Stimulated activated CD4-positive, alpha-beta T cell treated with anti-CD3 and anti-CD28 coated beads, Interleukin-1b, Interleukin-23, amount 100 ng/mL, for 24 hours (primary cell): Measurements from ENCODE around the gene KIAA0753.

ENCODE experiments used
- DNase-seq, 4 experiments: peaks; one replicate each; pipeline ENCODE4 v3.0.0-alpha.2; 2020; ENCODE audit warnings: low read depth in 4 of 4, low spot score in 1 of 4

Gene KIAA0753

DNA sequence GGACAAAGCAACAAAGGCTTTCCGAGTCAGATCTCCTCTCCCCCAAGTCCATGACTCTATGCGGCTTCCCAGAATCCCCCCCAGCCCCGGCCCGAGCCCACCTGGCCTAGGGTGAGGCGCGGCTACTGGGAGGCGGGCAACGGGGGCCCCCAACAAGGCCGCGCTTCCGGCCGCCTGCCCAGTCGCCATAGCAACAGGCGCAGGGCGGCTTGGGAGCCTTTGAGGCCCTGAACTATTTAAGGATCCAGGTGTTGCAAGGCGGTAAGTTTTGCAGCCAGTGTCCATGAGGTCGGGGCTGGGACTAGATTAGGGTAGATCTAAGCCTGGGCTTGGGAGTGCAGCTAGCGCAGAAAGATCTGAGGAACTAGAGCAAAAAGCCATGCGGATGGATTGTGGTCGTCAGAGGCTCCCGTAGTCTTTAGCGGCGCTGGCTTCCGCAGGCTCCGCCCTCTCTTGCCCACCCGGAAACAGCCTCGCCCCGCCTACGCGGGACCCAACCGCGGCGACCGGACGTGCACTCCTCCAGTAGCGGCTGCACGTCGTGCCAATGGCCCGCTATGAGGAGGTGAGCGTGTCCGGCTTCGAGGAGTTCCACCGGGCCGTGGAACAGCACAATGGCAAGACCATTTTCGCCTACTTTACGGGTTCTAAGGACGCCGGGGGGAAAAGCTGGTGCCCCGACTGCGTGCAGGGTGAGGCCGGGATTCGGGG lies at the start of gene KIAA0753, which contains the start of gene TXNDC17:
Gene KIAA0753, minus strand, starts transcription at position 176 of the 711 bp plus-strand sequence. CDS start 5,608 bp downstream, outside the sequence.
Gene TXNDC17, plus strand, starts transcription at position 525 of the 711 bp plus-strand sequence. Its CDS starts 23 bp downstream, at position 548.
- peak; percentile 80 to 92 (median 90) for DNase-seq

DNA sequence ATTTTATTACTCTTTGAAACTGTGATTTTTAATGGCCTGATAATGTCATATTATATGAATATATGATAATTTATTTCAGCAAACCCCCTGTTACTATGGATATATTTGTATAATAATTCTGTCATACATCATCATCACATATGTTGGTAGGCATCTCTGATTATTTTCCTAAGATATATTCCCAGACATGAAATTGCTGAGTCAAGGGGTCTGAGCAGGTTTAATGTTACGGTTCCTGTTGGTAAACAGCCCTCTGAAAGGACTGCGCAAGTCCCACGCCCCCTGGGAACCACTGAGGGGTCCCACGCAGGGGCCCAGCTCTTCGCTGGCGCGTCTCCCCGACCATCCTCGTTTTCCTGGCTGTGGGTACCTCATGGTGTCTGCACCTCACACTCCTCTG lies 48.4 kb upstream of the KIAA0753 start:
- no peak for DNase-seq

DNA sequence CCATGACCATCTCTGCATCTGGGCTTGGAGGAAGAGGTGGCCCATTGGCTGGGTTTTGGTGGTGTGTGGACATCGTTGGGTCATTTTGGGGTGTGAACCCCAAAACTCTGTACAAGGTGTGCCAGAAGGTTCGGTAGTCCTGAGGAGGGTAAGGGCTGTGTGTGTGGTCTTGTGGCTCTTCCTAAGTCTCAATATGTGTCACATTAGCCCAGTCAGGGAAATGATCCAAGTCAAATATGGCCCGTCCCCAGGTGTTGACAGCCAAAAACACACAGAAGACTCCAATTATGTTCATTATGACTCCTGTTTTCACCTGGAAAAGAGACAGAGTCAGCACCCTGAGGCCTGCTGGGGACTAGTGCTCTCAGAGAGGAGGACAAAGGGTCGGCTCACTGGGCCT lies 45.5 kb upstream of the KIAA0753 start:
- DNase-seq, result no peak

DNA sequence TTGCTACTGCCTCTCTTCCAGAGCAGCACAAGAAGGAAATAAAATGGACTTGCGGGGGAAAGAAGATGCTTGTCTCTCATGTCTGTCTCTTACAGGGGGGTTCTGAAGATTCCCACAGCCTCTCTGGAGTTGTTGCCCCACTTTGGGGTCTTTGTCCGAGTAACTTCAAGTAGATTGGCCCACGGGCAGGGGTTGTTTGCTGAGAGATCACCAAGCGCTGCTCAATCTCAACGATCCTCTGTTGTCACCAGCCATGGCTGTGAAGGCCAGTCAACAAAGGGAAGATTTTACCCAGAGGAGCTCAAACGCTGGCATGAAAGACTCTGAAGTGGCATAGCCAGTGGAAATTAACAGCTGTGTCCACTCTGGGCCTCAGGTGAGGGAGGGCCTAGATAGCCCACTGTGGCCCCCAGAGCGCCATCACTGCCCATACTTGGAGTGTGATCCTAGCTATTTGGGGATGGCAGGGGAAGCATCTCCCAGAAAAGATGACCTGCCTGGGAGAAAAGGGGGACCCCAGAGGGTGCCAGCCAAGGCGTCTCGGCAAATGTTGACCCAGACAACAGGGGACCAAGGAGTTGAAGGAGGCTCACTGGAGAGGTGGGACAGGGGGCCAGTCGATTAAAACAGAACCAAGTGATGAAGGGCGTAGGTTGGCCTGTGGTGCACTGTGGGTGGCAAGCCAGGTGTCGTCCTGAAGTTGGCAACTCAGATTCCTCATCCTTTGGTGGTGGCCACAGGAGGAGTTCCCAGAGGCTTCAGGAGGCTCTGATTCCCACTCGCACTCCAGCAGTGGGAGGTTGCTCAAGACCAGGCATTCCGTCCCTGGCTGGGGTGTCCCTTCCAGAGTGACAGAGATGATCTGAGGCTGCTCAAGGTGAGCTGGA lies 44.6 kb upstream of the KIAA0753 start:
- DNase-seq, result no peak

DNA sequence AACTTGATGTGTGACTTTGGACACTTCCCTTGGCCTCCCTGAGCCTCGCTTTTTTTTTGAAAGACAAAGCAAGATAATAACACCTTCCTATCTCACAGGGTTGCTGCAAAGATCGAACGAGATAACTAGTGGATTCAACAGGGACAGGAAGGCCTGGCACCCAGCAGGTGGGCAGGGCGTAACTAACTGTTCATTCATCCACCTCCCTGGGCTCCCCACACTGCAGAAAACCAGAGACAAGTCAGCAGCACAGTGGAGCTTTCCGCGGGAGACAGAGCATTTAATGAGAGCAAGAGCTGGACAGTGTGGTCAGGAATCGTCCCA lies 43.9 kb upstream of the KIAA0753 start:
- DNase-seq, result no peak

DNA sequence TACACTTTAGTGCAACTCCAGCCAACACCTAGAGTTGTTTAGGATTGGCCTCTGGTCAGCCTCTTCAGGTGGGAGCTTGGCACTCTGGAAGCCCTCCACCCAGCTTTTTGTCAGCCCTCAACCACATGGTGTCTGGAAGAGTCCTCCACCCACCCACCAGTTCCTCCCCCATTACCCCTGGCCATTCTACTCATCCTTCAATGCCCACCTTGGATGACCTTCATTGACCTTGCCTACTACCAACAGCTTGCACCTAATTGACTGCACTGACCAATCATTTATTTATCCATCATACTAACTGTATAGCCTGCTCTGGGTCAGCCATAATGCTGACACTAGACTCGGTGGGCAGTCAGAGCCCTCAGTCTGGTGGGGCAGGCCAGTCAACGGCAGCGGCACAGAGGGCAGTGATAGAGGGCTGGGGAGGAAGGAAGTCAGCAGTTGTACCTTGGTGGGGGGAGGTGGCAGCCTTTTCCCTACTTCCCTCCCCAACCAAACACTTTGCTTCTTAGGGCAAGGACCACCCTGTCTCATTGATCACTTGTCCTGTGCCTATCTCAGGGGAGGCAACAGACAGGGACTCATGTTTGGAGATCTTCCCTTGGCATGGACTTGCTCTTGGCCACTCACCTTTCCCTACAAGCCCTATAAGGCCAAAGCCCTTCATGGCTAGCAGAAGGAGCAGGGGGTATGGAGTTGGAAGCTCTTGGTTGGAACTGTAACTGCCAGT lies 43.4 kb upstream of the KIAA0753 start:
- no peak for DNase-seq

DNA sequence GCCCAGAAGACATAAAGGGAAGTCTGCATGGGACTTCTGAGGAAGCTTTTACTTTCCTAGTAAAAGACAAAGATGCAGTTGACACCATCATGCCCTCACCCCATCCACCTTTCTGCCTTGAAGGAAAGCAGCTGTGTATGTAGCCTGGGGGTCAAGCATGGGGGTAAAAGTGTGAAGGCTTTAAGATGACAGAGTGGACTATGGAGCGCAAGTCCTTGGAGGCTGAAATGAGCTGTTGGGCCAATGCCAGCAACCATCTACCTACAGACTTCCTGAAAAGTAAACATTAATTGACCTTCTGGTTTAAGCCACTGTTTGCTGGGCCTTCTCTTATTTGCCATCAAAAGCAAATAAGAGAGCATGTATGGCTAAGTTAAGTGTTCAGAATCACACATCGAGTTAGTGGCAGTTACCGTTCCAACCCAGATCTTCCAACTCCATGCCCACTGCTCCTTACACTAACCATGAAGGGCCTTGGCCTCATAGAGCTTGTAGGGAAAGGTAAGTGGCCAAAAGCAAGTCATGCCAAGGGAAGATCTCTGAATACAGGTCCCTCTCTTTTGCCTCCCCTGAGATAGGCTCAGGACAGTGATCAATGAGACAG lies 42.7 kb upstream of the KIAA0753 start:
- no peak for DNase-seq

DNA sequence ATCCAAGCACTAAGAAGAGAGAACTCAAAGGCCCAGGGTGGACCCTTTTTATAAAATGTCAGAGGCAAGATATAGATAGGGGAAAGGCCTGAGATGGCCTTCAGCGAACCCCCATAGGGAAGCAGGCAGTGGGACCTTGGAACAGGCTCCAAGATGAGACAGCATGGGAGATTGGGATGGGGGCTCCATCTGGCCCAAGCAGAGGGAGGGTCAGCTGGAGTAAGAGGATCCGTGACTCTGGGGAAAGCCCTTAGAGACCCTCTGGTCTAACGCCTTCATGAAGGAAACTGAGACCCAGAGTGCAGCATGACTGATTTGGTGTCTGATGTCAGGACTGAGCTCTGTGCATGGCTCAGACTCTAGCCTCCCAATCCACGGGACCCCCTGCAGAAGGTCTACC lies 41.8 kb upstream of the KIAA0753 start:
- DNase-seq, result no peak

DNA sequence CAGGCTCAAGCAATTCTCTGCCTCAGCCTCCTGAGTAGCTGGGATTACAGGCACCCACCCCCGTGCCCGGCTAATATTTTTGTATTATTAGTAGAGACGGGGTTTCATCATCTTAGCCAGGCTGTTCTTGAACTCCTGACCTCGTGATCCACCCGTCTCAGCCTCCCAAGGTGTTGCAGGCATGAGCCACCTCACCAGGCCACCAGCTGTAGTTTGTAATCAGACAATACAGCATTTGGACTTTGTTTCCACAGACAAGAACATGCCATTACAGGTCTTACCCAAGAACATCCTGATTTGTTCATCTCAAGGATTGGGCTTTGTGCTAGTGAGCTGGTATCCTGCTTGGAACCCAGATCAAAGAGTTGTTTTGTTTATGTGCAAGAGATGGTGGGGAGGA lies 41.2 kb upstream of the KIAA0753 start:
- no peak for DNase-seq

DNA sequence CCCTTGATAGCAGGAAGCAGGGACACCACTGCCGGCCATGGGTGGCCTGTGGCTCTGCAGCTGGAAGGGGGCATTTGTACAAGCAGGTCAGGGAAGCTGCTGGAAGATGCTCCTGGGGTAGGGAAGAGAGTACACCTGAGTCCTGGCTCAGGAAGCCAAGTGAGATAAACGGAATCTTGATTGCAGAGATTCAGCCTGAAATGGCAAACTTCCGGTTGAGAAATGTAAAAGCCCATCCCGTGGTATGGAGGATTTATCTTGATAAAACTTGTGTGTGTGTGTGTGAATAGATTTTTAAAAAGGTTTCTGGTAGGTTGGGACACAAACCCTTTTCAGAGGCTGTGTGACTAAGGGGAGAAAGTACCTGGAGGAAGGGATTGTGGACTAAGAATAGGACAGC lies 40.7 kb upstream of the KIAA0753 start:
- DNase-seq, result no peak

DNA sequence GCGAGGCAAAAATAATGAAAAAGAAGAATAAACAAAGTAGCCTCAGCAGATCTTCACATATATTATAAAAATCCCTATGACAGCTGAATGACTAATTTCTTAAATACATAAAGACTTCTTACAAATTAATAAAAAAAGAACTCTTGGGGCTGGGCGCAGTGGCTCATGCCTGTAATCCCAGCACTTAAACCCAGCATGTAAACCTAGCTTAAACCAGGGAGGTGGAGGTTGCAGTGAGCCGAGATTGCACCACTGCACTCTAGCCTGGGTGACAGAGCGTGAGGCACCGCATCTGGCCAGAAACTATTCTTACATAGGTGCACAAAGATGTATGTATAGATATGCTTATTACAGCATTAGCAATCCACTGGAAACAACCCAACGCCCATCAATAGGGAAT lies 38.7 kb upstream of the KIAA0753 start:
- DNase-seq, result no peak

DNA sequence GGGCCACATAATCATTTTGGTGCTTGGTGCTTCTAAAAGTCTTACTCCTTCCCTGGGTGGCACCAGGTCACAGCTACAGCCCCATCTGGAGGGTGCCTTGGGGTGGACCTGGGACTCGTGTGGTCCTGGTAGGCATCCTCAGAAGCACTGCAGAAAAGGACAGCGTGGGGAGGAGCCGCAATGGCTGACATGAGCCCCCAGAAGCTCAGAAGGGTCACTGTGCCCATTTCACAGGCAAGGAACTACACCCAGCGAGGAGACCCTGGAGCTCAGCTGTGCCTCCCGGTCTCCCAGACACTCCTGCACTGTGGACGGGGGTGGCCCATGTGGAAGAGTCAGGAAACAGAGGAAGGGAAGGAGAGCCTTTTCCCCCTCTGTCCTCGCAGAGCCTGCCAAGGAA lies 37.4 kb upstream of the KIAA0753 start:
- DNase-seq, result no peak

DNA sequence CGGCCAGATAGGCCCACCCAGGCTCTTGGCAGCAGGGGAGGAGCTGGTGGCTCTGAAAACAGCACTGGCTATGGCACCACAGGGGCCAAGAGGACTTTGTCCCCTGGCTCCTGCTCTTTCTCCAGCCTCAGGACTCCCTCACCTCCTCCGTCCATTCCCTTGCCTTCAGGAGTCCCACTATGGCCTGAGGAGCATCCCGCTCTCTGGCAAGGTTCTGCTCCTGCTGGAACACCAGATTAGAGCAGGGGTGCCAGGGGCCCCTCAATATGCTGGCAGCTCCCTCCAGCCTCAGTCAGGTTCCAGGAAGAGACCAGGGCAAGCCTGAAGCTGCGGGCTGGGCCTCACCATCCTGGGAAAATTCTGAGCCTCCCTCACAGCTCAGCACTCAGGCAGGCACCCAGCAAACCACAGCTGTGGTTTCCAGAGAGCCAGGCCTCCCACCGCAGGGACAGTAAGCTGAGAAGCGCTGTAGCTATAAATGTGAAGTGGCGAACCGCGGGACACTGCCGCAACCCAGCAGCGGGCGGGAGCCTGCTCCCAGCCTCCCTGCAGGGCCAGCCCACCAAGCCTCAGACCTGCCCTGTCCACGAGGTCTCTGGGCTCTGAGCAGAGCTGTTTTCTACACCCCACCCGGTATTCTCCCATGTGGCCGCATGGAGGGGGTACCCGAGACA lies 36.8 kb upstream of the KIAA0753 start:
- DNase-seq, result no peak

DNA sequence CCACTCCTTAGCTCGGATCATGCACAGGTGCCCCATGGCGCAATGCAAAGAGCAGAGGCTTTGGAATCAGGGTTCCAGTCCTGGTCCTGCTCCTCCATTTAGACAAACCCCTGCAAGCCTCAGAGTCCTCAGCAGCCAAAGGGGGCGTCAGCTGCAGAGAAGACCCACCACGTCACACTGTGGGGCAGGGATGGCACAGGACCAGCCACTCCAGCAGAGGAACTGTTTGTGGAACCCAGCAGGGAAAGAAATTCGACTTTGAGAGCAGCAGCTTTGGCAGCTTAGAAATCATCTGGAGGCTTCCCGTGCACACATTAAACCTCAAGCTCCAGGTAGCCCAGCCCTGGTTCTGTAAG lies 36.3 kb upstream of the KIAA0753 start:
- DNase-seq, result no peak

DNA sequence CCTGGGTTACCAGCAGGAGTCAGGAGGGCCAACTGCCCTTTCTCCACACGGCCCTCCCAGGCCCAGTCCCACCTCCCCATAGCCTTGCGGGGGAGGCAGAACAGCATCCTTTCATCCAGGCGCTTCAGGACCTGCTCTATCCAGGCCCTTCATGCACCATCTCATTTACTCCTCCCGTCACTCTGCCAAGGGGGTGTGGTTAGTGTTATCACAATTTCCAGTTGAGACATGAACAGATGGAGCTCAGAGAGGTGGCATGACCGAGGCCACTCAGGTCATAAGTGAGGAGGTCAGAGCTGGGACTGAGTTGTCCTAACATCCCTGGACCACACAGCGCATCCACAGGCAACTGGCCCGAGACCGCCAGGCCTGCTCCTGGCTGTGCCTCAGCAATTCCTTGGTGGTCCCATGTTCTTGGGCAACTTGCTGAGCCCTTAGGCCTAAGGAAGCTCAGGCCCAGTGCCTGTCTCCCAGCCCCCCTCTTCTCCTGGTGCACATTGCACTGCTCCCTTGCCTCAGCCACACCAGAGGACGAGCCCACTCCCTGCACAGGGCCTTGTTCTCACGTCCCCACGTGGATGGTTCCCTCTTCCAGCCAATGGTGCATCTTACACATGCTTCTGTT lies 34.8 kb upstream of the KIAA0753 start:
- no peak for DNase-seq

DNA sequence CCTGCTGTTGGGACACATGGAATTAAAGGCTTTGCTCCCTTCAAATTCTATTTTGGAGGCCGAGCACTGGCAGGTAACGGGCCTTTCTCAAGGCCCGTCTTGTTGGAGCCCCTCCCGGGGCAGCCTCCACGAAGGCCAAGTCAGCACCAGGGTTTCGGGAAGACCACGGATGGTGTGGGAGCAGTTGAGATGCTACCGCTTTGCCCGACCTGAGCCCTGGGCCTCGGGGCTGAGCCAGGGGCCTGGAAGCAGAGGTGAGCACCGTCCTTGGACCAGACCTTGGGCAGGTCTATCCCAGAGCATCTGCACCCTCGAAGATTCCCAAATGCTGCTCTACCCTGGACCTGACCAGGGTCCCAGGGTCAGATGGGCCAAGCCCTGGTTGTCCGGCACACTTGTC lies 34.1 kb upstream of the KIAA0753 start:
- DNase-seq, result no peak

DNA sequence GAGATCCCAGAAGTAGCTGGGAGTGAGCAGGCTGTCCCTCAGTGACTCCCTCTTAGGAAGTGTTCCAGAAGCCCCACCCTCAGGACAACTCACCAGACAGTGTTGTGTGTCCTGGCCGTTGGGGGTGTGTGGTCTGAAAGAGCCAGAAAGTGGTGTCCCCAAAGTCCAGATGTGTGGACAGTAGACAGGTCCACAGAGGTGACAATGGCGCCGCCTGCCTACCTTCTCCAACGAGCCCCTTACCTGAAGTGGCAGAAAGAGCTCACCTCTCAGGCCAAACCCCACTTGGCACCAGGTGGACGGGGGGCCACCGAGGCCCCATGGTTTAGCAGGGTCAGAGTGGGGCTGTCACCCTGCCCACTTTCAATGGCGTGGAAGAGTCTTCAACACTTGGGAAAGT lies 30.9 kb upstream of the KIAA0753 start:
- DNase-seq, result no peak

DNA sequence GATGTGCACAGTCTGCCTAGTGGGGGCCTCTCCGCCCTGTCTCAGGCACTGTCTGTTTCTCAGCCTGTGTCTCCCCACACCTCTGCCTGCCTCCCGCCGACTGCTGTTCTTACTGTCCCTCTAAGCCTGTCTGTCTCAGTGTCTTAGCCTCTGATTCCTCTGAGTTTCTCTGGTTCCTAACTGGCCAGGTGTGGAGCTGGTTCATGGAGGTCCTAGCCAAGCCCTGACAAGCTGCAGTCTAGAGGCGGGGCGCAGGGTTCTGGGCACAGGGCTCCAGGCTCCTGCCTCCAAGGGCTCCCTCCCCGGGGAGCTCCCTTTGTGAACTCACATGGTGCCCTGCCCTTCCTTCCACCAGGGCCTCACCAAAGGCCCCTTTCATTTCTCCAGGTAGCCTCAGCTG lies 30.5 kb upstream of the KIAA0753 start:
- no peak for DNase-seq

DNA sequence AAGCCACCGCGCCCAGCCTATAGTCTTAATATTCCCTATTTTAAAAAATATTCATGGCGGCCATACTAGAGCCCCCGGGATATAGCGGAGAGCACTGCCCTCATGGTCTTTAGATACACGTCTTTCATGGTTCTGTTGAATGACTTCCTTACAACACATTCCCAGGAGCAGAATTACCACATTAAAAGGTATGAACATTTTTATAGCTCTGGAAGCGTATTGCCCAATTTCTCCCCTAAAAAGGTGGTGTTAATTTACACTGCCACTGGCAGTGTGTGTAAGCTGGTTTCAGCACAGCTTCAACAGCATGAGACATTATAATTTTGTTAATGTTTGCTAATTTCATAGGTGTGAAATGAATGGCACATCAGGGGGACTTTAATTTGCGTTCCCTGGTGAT lies 30.1 kb upstream of the KIAA0753 start:
- DNase-seq, result no peak

DNA sequence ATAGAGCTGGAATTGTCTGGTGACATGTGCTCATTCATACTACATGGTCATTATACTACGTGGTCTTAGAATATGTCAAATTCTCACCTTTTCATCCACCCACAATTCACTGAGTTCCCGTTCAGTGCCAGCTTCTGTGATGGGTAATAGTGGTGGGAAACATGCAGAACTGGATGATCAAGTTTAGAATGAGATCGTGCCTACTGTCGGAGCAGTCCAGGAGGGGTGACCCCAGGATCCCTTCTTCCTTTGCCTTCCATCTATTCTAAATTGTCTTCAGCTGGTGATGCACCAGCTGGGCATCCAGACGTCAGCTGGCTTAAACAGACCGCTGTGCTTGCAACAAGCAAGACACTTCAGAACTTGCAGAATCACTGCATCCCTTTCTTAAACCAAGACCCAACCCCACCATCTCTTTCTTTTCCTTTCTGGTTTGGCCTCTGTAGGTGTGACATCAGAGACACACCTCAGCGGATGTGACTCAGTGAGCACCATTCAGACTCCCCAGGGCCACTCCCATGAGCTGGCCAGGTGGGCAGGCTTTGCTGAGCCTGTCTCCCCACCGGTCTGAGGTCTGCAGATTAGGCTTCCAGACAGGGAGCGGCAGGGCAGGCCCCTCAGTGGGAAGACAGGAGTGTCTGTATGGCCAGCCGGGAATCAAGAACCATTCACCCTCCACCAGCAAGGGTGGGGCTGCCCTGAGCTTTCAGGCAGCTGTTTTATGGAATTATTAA lies 29.1 kb upstream of the KIAA0753 start:
- DNase-seq, result no peak
